BJ (cell line): ENCODE data around the gene PHACTR3. TPM values are rescaled to one million over a fixed set of nuclear protein-coding genes. Genes with fewer than 3 reads are reported as not detected.

Experiments used
- CTCF ChIA-PET: fragments of 350-600 bp; formaldehyde crosslinking; extraction: SDS; loops from one replicate; lab custom pipeline; 2021; ENCODE audit warnings: antibody characterized with exemption, inconsistent platforms; lab: Yijun Ruan, JAX
- POLR2A ChIA-PET: fragments of 300-600 bp; sonication (Branson Sonifier 250); formaldehyde crosslinking; extraction: SDS; loops from one replicate; lab custom pipeline; 2021; ENCODE audit warnings: antibody characterized with exemption; lab: Charles Lee
- DNase-seq: peaks from one replicate; pipeline ENCODE4 v3.0.0-alpha.2; 2011; ENCODE audit warnings: low read depth
- H3K27me3 ChIP-seq: 2 replicates; pipeline ENCODE4 v1.6.0; 2011; ENCODE audit warnings: low read length; ENCODE audit not compliant: control insufficient read depth, insufficient read depth
- H3K36me3 ChIP-seq: 2 replicates; pipeline ENCODE4 v1.5.1; 2011; ENCODE audit warnings: low read length; ENCODE audit not compliant: control insufficient read depth, insufficient read depth
- H3K4me3 ChIP-seq: 2 replicates; pipeline ENCODE4 v1.5.1; 2011; ENCODE audit warnings: low read depth, mild to moderate bottlenecking, control low read depth, low read length
- CTCF ChIP-seq: IDR thresholded peaks from 2 replicates; pipeline ENCODE4 v1.5.1; 2011; ENCODE audit warnings: low read depth, mild to moderate bottlenecking, control low read depth, inconsistent platforms, low read length, moderate library complexity; ENCODE audit not compliant: insufficient read depth
- polyA plus RNA-seq: library from polyadenylated mRNA; depleted of rRNA; stranded (reverse); fragments of >200 nt; gene quantifications from 2 replicates; pipeline ENCODE4 v1.2.3, GENCODE V29; 2011

Gene PHACTR3
- polyA plus RNA-seq, 1 experiment = not detected

GRCh38 chr20:59631751-59632540 lies 27.6 kb downstream of the PHACTR3 start:
- ChIA-PET POLR2A (no interaction called here), CTCF (no interaction called here)
- DNase-seq = no peak
- no peak for TF ChIP-seq CTCF
- Histone ChIP-seq H3K27me3 (no peaks in the 10 kb centered on the region), H3K36me3 (no peaks in the 10 kb centered on the region), H3K4me3 (no peak overlapping the region)

GRCh38 chr20:59632541-59633113 lies 28.3 kb downstream of the PHACTR3 start:
- ChIA-PET POLR2A (no interaction called here), CTCF (no interaction called here)
- Histone ChIP-seq H3K27me3 (no peaks in the 10 kb centered on the region), H3K36me3 (no peaks in the 10 kb centered on the region), H3K4me3 (no peak overlapping the region)
- DNase-seq = no peak
- TF ChIP-seq CTCF = no peak

- no peak for TF ChIP-seq CTCF
- DNase-seq = no peak
- ChIA-PET CTCF (no interaction called here), POLR2A (no interaction called here)
- Histone ChIP-seq H3K4me3 (no peak overlapping the region), H3K27me3 (no peaks in the 10 kb centered on the region), H3K36me3 (no peaks in the 10 kb centered on the region)
These were observed 29.4 kb downstream of the PHACTR3 start for GRCh38 chr20:59633656-59634251.

GRCh38 chr20:59634435-59635005 lies 30.2 kb downstream of the PHACTR3 start:
- Histone ChIP-seq H3K4me3 (no peak overlapping the region), H3K36me3 (no peaks in the 10 kb centered on the region), H3K27me3 (no peaks in the 10 kb centered on the region)
- no peak for TF ChIP-seq CTCF
- CTCF ChIA-PET = no interaction called here
- POLR2A ChIA-PET = no interaction called here
- no peak for DNase-seq

GRCh38 chr20:59636766-59637370 lies 32.5 kb downstream of the PHACTR3 start:
- no peak for TF ChIP-seq CTCF
- DNase-seq = no peak
- H3K27me3 ChIP-seq = no peaks in the 10 kb centered on the region
- H3K4me3 ChIP-seq = no peak overlapping the region
- CTCF ChIA-PET = no interaction called here
- no peaks in the 10 kb centered on the region for H3K36me3 ChIP-seq
- POLR2A ChIA-PET = no interaction called here
